Tibial nerve (tissue), 4 donors: ENCODE data around the gene PPARGC1A. TPM values are rescaled to one million over a fixed set of nuclear protein-coding genes. Genes with fewer than 3 reads are reported as not detected.

ENCODE experiments used
- DNase-seq, 2 donors: peaks; one replicate each; pipeline ENCODE4 v3.0.0-alpha.2; 2019; ENCODE audit warnings: low spot score in 2 of 2
- H3K27ac ChIP-seq, 4 donors: fragments of 200-600 bp; sonication (generic) in 3 of 4; one replicate each; pipeline ENCODE4 v1.5.1; 2017 to 2019; ENCODE audit warnings: mild to moderate bottlenecking in 1 of 4
- H3K27me3 ChIP-seq, 2 donors: fragments of 200-600 bp; sonication (generic) in 1 of 2; one replicate each; pipeline versions ENCODE4 v1.5.1 to v1.6.0; 2017 to 2019
- H3K36me3 ChIP-seq, 3 donors: fragments of 200-600 bp; sonication (generic); one replicate each; pipeline ENCODE4 v1.5.1; 2018 to 2019
- H3K4me1 ChIP-seq, 4 donors: fragments of 200-600 bp; sonication (generic) in 3 of 4; one replicate each; pipeline ENCODE4 v1.5.1; 2017 to 2019
- H3K4me3 ChIP-seq, 4 donors: fragments of 200-600 bp; sonication (generic) in 3 of 4; one replicate each; pipeline ENCODE4 v1.5.1; 2017 to 2019; ENCODE audit warnings: mild to moderate bottlenecking in 1 of 4, moderate library complexity in 1 of 4
- H3K9me3 ChIP-seq, 4 donors: fragments of 200-600 bp; sonication (generic) in 3 of 4; one replicate each; pipeline ENCODE4 v1.5.1; 2017 to 2019
- CTCF ChIP-seq, 5 experiments: fragments of 200-600 bp in 3 of 5; fragments of 450-650 bp in 2 of 5; sonication (generic) in 3 of 5; IDR thresholded peaks; one replicate each; pipeline ENCODE4 v1.5.1; 2016 to 2019; ENCODE audit warnings: antibody characterized with exemption in 5 of 5, mild to moderate bottlenecking in 3 of 5, moderate library complexity in 2 of 5
- EP300 ChIP-seq, 2 donors: sonication (generic); formaldehyde crosslinking; IDR thresholded peaks; one replicate each; pipeline ENCODE4 v1.6.1; 2017; ENCODE audit warnings: antibody characterized with exemption in 2 of 2, mild to moderate bottlenecking in 1 of 2
- POLR2A ChIP-seq, 2 donors: fragments of 450-650 bp; IDR thresholded peaks; one replicate each; pipeline ENCODE4 v1.6.1; 2017; ENCODE audit warnings: antibody characterized with exemption in 2 of 2, mild to moderate bottlenecking in 2 of 2, moderate library complexity in 2 of 2
- WGBS, 2 donors: methylation state at CpG; one replicate each; pipeline ENCODE4 v1.1.5; 2018; 5-methylcytosine and 5-hydroxymethylcytosine counted together
- total RNA-seq, 4 donors: library from RNA; depleted of rRNA; stranded (reverse); fragments of >200 nt; gene quantifications; one replicate each; pipeline ENCODE4 v1.1.0, GENCODE V29; 2016

PPARGC1A gene, protein sequence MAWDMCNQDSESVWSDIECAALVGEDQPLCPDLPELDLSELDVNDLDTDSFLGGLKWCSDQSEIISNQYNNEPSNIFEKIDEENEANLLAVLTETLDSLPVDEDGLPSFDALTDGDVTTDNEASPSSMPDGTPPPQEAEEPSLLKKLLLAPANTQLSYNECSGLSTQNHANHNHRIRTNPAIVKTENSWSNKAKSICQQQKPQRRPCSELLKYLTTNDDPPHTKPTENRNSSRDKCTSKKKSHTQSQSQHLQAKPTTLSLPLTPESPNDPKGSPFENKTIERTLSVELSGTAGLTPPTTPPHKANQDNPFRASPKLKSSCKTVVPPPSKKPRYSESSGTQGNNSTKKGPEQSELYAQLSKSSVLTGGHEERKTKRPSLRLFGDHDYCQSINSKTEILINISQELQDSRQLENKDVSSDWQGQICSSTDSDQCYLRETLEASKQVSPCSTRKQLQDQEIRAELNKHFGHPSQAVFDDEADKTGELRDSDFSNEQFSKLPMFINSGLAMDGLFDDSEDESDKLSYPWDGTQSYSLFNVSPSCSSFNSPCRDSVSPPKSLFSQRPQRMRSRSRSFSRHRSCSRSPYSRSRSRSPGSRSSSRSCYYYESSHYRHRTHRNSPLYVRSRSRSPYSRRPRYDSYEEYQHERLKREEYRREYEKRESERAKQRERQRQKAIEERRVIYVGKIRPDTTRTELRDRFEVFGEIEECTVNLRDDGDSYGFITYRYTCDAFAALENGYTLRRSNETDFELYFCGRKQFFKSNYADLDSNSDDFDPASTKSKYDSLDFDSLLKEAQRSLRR
- 10 to 100 TPM in 1 of 4 donors, 1 to 10 TPM in 3; 4.6 to 14.7 (median 6.8) TPM for total RNA-seq

- Histone ChIP-seq H3K9me3 (no peaks in the 10 kb centered on the region), H3K27ac (peak within 1 kb of the TSS; percentile 9 to 77 (median 50)), H3K4me1 (peaks cover 0 to 34% (median 0%) of the 10 kb centered on the region in 4 donors), H3K4me3 (peak within 1 kb of the TSS; percentile 31 to 52 (median 47)), H3K36me3 (no peaks in the 10 kb centered on the region), H3K27me3 (no peaks in the 10 kb centered on the region)
- DNase-seq = peak; percentile 16 to 33
- TF ChIP-seq POLR2A (IDR thresholded peaks at IDR 0.05) = no peak
- peak in 1 of 2 donors; percentile 48 for TF ChIP-seq EP300 (IDR thresholded peaks at IDR 0.05)
- 0 to 5% methylated on average over 10 of the region's 10 CpGs for WGBS, 2 donors
Measured at GRCh38 chr4:23889814-23890341, at the start of gene PPARGC1A. TSS of gene PPARGC1A (minus strand) at chr4:23890047. CDS start at chr4:23889957, 90 bp downstream.

GRCh38 chr4:23938796-23939195, 48.9 kb upstream of the PPARGC1A start:
- WGBS, 2 donors = 97 to 100% methylated on average over 1 of the region's 1 CpG

GRCh38 chr4:23937173-23937572, 47.3 kb upstream of the PPARGC1A start:
- Histone ChIP-seq H3K27me3 (no peaks in the 10 kb centered on the region), H3K9me3 (no peaks in the 10 kb centered on the region), H3K4me3 (no peak overlapping the region), H3K36me3 (no peaks in the 10 kb centered on the region), H3K27ac (no peak overlapping the region), H3K4me1 (peaks cover 0 to 22% (median 3%) of the 10 kb centered on the region in 4 donors)
- WGBS, 2 donors = 62 to 71% methylated on average over 2 of the region's 2 CpGs
- TF ChIP-seq EP300 (IDR thresholded peaks at IDR 0.05) = no peak
- no peak for TF ChIP-seq CTCF (IDR thresholded peaks at IDR 0.05)
- TF ChIP-seq POLR2A (IDR thresholded peaks at IDR 0.05) = no peak
- DNase-seq = no peak

More at GRCh38 chr4:23938796-23939195, 48.9 kb upstream of the PPARGC1A start:
- peaks cover 0 to 15% (median 2%) of the 10 kb centered on the region in 4 donors for H3K4me1 ChIP-seq
- TF ChIP-seq CTCF (IDR thresholded peaks at IDR 0.05) (no peak), POLR2A (IDR thresholded peaks at IDR 0.05) (no peak), EP300 (IDR thresholded peaks at IDR 0.05) (no peak)
- no peak for DNase-seq
- no peak overlapping the region for H3K27ac ChIP-seq
- no peaks in the 10 kb centered on the region for H3K9me3 ChIP-seq
- no peak overlapping the region for H3K4me3 ChIP-seq
- no peaks in the 10 kb centered on the region for H3K36me3 ChIP-seq
- H3K27me3 ChIP-seq = no peaks in the 10 kb centered on the region

GRCh38 chr4:23934915-23935314, 45.1 kb upstream of the PPARGC1A start:
- no peaks in the 10 kb centered on the region for H3K27me3 ChIP-seq
- DNase-seq = peak; percentile 68 to 80
- H3K9me3 ChIP-seq = no peaks in the 10 kb centered on the region
- H3K27ac ChIP-seq = peak overlapping the region in 1 of 4 donors; percentile 69
- peak; percentile 73 to 95 for TF ChIP-seq EP300 (IDR thresholded peaks at IDR 0.05)
- TF ChIP-seq CTCF (IDR thresholded peaks at IDR 0.05) = no peak
- peaks cover 0 to 32% (median 3%) of the 10 kb centered on the region in 4 donors for H3K4me1 ChIP-seq
- WGBS, 2 donors = 35 to 43% methylated on average over 3 of the region's 3 CpGs
- no peaks in the 10 kb centered on the region for H3K36me3 ChIP-seq
- H3K4me3 ChIP-seq = no peak overlapping the region

- WGBS, 2 donors = 91 to 95% methylated on average over 4 of the region's 4 CpGs
- Histone ChIP-seq H3K4me1 (peaks cover 0 to 32% (median 3%) of the 10 kb centered on the region in 4 donors), H3K9me3 (no peaks in the 10 kb centered on the region), H3K36me3 (no peaks in the 10 kb centered on the region), H3K27me3 (no peaks in the 10 kb centered on the region), H3K27ac (peak overlapping the region in 2 of 4 donors; percentile 8 to 69), H3K4me3 (no peak overlapping the region)
- DNase-seq = no peak
- TF ChIP-seq POLR2A (IDR thresholded peaks at IDR 0.05) (no peak), CTCF (IDR thresholded peaks at IDR 0.05) (no peak), EP300 (IDR thresholded peaks at IDR 0.05) (no peak)
Measured at GRCh38 chr4:23934223-23934622, 44.4 kb upstream of the PPARGC1A start.
